Amniotic epithelial cell (primary cell): ENCODE results near the gene LENG1.

Source experiments
- DNase-seq: peaks from one replicate; pipeline ENCODE4 v3.0.0-alpha.2; 2010; ENCODE audit warnings: low read depth

Gene LENG1

DNA sequence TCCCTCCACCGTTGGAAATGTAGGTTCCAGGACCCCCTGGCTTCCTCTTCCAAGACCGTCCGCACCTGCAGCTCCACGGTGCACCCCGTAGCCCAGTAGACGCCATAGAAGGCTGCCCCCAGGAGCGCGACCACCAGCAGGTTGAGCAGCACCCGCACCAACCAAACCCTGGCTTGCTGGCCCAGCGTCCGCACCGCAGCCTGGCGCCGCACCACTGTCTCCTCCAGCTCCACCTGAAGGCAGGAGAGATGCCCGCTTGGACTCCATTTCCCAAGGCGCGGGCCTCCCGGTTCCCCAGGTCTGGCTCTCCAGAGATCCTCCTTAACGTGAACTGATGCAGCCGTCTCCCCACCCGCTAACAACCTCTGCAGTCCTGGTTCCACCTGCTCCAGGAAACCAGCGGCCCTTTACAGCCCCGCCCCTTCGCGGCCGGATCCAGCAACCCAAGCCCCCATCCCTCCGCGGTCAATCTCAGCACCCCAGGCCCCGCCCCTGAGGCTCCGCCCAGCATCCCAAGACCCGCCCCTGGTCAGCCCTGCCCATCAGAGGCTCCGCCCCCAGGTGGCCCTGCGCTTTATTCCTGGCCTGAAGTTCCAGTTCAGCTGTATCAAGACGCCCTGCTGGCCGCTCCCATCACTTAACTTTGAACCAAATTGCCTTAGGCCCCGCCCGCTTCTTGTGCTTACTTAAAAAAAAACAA is 5.0 kb upstream of the LENG1 start:
- peak; percentile 57 for DNase-seq

DNA sequence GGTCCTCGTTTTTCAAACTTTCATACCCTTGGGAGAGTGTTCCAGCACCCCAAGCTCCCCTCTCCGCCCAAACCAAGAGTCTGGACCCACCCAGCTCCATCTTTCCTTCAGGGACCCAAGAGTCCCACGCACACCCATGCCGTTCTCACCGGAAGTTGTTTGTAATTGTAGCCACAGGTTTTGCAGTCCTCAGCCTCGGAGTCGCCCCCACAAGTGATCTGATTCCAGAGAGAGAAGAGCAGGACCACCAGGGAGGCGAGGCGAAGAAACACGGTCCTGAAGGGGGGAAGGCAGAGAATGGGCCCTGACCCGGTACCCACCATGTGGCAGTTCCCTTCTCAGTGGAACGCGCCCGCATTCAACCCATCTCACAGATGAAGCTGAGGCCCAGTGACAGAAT is 3.4 kb upstream of the LENG1 start:
- no peak for DNase-seq

DNA sequence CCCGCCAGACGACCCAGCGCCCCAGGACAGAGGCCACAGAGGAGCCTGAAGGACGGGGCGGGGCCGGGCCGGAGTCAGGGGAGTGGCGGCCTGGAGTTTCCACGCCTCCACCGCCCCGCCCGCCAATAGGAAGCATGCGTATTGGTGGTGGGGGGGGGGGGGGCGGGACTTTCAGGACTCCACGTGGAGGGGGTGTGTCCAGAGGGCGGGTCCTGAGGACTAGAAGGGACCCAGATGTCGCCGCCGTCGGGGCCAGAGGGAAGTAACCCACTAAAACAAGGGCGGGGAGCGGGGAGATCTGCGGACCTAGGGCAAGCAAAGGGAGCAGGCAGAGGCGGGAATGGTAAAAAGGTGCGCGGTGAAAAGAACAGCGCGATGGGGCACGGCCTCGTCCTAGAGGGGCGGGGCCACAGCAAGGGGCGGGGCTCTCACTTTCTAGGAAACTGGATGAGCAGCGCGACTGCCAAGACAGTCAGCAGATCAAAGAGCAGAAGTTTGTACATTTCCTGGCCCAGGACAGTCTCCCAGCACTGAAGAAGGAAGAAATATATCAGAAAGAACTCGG is 2.8 kb upstream of the LENG1 start:
- peak; percentile 63 for DNase-seq

DNA sequence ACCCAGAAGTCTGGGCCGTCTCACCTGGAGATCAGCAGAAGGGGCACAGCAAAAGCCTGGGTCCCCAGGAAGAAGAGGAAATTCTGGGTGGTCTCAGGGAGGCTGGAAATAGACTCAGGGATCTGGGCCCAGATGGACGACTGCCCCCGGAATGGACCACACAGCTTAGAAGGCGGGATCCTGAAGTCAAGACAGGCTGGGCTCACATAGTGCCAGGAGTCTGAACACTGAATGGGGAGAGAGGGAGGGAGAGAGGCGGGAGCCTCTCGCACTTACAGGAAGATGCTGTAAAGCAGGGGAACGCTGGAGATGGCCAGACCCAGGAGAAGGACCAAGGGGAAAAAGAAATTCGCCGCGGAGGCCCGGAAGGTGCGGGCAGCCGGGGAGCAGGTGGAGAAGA is 1.3 kb upstream of the LENG1 start:
- DNase-seq: no peak

DNA sequence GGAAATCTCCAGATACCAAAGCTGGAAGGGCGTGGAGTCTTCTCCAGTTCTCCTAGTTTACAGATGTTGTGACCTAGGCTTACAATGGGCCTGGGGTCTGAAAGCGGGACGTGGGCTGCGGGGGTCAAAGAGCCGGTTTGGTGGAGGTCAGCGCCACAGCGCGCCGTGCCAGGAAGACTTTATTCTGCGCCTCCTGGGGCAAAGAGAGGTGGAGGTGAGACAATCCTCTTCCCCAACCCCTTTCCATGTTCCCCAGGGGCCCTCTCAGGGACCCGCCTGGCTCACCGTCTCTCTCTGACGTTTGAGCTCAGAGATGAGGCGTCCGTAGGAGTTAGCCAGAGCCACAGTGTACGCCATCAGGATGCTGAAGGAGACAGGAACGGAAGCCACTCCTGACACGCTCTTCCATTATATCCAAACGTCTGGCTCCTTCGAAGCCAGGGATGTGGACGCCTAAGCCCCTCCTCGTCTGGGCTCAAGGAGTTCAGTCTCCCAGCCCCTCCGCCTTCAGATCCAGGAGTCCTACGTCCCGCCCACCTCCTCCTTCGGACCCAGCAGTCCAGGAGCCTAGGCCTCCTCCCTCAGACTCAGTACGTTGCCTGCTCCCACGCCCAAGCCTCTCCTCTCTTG is 776 bp upstream of the LENG1 start:
- DNase-seq: no peak

DNA sequence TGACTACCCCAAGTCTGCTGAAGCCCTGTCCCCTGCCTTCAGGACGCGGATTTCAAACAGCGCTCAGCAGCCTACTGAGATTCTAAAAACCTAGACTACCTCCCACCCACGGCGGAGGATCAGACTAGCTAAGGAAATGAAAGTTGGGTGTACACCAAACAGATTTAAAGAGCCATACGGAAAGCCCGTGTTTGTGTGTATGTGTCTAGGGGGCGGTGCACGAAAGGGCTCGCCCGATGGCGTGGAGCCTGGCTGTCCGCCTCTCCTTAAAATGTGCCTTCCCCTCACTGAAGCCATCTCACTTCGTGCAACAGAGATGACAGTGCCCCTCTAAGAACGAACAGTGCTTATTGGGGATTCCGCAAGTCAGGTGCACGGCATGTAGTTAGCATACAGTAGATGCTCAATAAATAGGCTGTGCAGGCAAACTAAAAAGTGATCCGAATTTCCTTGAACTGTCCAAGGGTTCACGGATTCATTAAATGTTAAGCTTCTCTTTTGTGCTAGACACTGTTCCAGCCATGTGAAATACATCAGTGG is 639 bp downstream of the LENG1 start:
- DNase-seq: peak; percentile 10

DNA sequence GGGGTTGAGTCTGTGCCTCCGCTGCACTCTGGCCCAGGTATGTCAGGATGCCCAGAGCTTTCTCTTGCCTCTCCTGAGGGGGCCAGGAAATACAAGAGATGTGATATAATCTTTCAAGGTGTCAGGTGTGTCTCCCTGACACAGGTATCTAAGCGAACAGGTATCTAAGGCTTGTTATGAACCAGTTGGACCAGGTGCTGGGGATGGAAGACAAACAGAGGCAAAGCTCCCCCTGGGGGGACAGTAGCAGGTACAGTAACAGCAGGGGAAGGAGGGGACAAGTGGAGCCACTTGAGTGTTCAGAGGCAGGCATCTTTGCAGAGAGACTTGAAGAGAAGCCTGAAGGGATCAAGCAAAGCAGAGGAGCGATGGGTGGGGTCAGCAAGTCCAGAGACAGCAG is 2.6 kb downstream of the LENG1 start:
- no peak for DNase-seq

DNA sequence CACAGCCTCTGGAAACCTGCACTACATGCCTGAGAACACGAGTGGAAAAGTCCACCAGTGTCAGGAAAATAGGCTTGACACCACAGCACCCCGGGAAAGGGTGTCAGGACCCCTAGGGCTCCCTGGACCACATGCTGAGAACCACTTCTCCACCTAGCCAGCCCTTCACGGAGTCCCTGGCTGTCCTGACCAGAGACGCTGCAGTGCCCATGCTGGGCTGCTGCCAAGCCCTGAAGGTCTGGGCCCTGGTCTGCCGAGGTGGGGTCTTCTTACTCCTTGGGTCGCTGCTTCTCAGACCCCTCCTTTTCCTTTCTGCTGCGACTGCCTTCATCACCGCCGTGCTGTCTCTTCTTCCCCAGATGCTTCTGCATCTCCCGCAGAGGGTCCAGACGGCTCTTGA is 3.0 kb downstream of the LENG1 start:
- no peak for DNase-seq

DNA sequence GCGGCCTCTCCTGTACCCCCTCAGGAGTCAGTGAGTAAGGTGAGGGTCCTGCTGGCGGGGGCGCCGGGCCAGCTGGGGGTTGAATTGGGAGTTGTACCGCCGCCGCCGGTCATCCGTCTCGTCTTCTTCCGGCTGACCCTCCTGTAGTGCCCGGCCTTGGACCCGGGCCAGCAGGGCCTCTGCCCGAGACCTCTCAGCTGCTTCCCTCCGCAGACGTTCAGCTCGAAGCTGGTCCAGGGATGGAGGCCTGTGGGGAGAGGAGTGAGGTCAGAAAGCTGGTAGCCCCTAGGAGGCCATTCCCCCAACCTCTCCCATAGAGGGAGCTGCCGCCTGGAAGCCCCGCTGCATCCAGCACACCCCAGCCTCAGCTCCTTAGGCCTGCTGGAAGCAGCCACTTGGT is 3.8 kb downstream of the LENG1 start:
- no peak for DNase-seq

DNA sequence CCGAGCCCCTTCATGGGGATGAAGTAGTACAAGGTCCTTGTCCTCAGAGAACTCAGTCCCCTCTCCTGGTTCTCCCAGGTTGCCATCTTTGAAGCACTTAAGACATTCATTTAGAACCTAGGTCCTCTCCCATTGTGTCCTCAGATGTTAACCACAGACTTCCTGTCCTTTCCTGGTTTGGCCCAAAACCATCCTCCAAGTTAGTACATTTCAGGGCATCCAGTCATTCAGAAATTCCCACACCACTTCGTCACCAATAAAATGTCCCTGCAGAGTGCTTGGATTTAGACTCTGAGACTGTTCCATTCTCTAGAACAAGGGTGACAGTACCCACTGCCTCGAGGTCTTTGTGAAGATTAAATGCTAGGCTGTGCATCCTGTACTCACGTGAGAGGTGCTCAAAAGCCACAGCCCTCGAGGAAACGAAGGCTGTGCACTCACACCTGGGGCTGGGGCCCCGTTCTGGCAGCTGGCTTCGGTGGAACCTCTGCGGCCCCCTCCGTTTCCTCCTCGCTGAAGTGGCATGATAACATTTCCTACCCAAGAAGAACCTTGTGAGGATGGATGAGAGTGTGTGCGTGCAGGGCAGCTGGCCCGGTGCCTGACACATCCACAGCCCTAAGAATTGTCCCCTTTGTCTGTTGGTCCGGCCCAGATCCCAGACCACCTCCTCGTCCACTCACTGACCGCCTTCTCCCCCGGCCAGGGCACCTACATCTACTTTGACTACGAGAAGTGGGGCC is 4.7 kb downstream of the LENG1 start:
- no peak for DNase-seq

DNA sequence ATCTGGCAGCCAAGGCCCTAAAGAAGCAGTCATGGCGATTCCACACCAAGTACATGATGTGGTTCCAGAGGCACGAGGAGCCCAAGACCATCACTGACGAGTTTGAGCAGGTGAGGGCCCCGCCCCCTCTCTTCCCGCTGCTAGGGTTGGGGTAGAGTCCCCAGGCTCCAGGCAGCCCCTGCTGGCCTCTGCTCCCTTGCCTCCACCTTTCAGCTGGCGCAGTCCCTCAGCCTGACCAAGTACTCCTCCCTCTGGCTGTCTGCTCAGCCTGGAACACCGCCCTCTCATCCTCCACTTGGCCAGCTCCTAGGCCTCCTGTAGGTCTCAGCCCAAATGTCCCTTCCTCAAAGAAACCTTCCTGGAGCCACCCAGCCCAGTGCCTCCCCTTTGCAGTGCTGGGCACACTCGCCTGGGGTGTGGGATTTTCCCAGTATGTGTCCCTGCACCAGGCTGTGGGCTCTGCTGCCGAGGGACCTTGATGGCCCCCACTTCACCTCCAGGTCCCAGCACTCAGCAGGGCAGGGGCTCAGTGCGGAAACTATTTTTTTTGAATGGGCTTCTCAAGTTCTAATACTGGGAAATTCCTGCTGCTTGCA is 5.7 kb downstream of the LENG1 start:
- no peak for DNase-seq

DNA sequence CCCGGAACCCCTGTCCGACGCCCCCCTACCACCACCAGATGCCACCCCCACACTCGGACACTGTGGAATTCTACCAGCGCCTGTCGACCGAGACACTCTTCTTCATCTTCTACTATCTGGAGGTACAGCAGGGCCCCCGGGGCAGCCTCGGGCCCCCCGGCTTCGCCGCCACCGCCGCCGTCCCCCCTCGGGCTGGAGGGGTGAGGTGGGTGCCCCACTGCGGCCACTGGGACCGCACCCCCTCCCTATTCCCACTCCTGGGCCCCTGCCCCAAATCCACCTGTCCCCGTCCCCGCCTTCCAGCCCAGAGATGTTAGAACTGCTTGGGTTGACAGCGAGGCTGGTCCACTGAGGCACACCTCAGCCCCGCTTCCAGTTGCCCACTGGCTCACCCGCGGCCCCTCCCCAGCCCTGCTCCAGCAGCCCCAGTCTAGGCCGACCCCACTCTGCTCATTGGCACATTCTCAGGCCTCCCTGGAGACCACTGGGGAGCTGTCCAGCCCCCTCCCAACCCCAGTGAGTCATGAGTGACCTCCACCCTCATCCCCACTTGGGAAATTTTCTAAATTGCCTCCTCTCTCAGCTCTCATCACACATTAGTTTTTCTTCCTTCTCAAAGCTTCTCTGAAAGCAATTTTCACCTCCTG is 6.5 kb downstream of the LENG1 start:
- DNase-seq: no peak

DNA sequence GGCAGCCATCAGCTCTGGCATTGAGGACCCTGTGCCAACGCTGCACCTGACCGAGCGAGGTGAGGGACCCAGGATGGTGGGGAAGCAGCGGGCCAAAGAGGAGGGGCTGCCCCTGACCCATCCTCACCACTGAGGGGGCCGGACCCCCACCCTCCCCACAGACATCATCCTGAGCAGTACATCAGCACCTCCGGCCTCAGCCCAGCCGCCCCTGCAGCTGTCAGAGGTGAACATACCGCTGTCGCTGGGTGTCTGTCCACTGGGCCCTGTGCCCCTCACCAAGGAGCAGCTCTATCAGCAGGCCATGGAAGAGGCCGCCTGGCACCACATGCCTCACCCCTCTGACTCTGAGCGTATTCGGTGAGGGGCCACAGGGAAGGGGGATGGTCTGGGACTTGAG is 7.3 kb downstream of the LENG1 start:
- no peak for DNase-seq

DNA sequence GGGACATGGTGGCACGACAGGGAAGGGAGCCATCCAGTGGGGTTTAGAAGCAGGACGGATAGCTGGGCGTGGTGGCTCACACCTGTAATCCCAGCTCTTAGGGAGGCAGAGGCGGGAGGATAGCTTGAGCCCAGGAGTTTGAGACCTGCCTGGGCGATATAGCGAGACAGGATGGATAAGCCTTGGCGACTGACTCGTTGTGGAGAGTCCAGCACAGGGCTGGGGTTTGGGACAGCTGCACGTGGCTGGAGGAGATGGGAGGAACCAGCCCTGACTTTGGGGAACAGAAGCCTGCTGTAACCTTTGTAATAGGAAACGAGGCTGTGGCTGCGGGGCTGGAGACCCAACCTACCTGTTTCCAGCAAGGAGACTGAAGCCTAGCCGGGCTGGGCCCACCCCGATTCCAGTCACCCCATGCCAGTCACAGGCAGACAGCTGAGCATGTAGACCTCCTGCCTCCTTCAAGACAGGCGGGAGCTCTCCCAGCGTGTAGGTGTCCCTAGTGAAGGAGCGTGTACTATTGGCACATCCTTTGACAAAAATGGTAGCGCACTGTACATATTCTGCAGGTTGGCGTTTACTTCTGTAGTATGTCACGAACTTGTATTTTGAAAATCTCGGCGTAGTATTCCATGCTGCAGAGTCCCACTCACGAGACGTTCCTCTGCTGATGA is 8.0 kb downstream of the LENG1 start:
- DNase-seq: no peak

DNA sequence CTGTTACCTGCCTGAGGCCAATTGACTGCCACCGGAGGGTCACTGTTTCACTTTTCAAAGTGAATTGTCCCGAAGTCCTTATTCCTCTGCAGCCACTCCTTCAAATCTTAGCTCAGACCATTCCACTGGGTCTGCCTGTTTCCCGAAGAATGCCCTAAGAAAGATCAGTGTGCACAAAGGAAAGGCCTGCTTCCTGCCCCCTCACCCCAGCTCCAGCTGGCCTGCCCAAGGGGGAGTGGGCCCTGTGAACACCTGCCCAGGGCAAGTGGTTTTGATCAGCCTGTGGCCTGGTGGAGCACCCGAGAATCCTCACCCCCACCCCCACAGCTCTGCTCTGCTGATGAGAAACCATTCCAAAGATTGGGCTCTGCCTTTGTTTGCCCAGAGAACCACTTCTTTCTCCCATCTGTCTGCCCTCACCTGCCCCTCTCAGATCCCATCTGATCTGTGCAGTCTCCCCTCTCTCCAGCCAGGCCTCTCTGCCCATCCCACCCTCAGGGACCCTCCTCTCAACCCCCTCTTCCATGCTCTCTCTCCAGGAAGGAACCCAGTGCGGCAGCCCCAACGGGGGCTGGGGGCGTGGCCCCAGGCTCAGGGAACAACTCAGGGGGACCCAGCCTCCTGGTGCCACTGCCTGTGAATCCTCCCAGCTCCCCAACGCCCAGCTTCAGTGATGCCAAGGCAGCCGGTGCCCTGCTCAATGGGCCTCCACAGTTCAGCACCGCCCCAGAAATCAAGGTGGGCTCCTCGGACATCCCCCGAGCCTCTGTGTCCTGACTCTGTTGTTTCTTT is 10.3 kb downstream of the LENG1 start:
- no peak for DNase-seq

DNA sequence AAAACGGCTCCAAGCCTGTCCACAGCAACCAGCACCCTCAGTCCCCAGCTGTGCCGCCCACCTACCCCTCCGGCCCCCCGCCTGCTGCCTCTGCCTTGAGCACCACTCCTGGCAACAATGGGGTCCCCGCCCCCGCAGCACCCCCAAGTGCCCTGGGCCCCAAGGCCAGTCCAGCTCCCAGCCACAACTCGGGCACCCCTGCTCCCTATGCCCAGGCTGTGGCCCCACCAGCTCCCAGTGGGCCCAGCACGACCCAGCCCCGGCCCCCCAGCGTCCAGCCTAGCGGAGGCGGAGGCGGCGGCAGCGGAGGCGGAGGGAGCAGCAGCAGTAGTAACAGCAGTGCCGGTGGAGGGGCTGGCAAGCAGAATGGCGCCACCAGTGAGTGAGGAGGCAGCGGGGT is 11.4 kb downstream of the LENG1 start:
- DNase-seq: no peak

DNA sequence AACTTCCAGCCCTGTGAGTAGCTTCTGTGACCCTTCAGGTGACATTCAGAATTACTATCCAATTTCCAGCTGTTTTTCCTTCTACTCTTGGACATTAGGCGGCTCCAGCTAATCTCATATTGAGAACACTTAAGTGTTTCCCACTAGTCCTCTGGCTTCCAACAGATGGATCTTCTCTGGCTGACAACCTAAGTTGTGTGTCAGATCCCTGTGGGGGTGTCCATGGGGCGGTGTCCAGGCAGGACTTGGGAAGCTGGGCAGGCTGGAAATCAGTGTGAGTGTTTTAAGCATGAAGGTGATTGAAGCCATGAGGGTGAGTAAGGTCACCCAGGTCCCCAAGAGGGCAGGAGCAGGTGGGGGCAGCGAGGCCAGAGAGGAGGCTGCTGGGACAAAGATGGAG is 11.8 kb downstream of the LENG1 start:
- DNase-seq: no peak

DNA sequence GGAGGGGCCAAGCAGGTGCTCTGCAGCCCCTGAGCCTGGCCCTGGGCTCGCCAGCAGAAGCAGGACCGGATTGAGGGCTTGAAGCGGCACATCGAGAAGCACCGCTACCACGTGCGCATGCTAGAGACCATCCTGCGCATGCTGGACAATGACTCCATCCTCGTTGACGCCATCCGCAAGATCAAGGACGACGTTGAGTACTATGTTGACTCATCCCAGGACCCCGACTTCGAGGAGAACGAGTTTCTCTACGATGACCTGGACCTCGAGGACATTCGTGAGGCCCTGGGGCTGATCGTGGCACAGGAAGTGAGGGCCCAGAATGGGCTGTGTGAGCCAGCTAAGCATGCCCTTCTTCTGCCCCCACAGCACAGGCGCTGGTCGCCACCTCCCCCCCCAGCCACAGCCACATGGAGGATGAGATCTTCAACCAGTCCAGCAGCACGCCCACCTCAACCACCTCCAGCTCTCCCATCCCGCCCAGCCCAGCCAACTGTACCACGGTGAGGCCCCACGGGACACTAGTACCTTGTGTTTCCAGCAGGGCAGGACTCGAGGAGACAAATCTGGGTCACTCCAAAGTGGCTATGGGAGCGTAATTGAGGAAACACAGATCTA is 13.9 kb downstream of the LENG1 start:
- no peak for DNase-seq

DNA sequence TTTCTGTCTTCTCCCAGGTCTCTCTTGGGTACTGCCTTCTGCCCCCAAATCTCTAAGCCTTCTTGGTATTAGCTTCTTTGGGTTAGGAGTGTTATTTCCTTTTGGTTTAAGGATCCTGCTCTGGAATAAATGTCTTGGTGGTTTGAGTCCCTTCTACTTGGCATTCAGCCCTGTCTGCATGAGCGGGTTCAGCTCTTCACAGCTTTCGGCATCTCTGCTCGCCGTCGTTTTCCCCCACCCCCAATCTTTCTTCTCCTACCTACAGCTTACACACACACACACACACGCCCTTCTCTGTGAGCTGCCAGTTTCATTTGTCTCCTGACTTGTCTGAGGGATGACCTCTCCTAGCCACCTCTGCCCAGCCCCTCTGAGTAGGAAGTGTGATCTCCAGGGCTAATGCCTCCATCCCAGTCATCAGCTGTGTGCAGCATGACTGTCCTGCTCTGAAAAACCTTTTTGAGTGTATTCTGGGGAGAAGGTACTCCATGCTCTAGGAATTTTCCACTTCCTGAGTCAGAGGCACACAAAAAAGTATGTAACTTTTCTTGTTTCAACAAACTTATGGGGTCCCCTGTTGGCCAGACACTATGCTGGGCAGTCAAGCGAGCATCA is 17.2 kb downstream of the LENG1 start:
- DNase-seq: no peak

DNA sequence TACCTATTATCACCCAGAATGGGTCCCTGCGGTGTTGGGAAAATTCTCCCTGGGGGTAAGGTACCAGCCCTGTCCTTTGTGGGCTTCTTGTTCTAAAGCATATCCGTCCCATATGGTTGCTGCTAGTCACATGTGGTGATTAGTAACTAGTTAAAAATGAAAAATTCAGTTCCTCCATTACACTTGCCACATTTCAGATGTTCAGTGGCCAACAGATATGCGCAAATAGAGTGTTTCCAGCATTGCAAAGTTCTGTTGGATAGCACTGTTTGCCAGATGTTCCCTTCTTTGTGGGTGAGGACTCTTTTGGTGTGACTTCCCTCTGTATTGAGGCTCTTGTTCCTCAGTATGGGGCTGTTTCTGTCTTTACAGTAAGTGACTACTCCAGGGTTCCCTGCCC is 18.2 kb downstream of the LENG1 start:
- no peak for DNase-seq
